Stimulated activated CD4-positive, alpha-beta T cell treated with anti-CD3 and anti-CD28 coated beads, Interleukin-4, amount 100 ng/mL, for 48 hours (primary cell): ENCODE measurements around the gene STUM.
"Not testable (repeated sequence)": the region's sequence is repeated elsewhere in the genome, so short reads cannot be mapped to it uniquely, and the experiment has no call there.

Experiments used
- DNase-seq, 2 donors: peaks; one replicate each; pipeline ENCODE4 v3.0.0-alpha.2; 2020; ENCODE audit warnings: low read depth in 2 of 2

STUM gene

GRCh38 chr1:226581650-226582330 is 33.2 kb downstream of the STUM start:
- no peak for DNase-seq

- DNase-seq = no peak
Measured at GRCh38 chr1:226582966-226583365, 34.4 kb downstream of the STUM start.

- no peak for DNase-seq
Measured at GRCh38 chr1:226584164-226584563, 35.6 kb downstream of the STUM start.

GRCh38 chr1:226586116-226586515 is 37.6 kb downstream of the STUM start:
- no peak for DNase-seq

- no peak for DNase-seq
Measured at GRCh38 chr1:226586650-226587422, 38.3 kb downstream of the STUM start.

GRCh38 chr1:226588484-226588883 is 39.9 kb downstream of the STUM start:
- DNase-seq = no peak

GRCh38 chr1:226589008-226589733 is 40.6 kb downstream of the STUM start:
- no peak for DNase-seq

- no peak for DNase-seq
Measured at GRCh38 chr1:226590614-226591013, 42.0 kb downstream of the STUM start.

GRCh38 chr1:226593541-226593940 is 45.0 kb downstream of the STUM start:
- no peak for DNase-seq

GRCh38 chr1:226596531-226597165 is 48.1 kb downstream of the STUM start:
- DNase-seq = no peak

- no peak for DNase-seq
Measured at GRCh38 chr1:226597616-226598454, 49.3 kb downstream of the STUM start.

- no peak for DNase-seq
Measured at GRCh38 chr1:226598455-226598849, 49.9 kb downstream of the STUM start.

- not testable (repeated sequence) for DNase-seq
Measured at GRCh38 chr1:226598955-226599354, 50.4 kb downstream of the STUM start.

GRCh38 chr1:226599636-226600238 is 51.2 kb downstream of the STUM start:
- DNase-seq = no peak

GRCh38 chr1:226600254-226600653 is 51.7 kb downstream of the STUM start:
- DNase-seq = no peak

- DNase-seq = no peak
Measured at GRCh38 chr1:226601456-226601855, 52.9 kb downstream of the STUM start.

GRCh38 chr1:226602186-226603021 is 53.8 kb downstream of the STUM start:
- no peak for DNase-seq

GRCh38 chr1:226603022-226603857 is 54.7 kb downstream of the STUM start:
- no peak for DNase-seq
